ENCODE results near the gene TNRC6A. TPM values are rescaled to one million over a fixed set of nuclear protein-coding genes. Genes with fewer than 3 reads are reported as not detected.

Gene TNRC6A
- total RNA-seq, 1 experiment from 2014 or later = 20.3 TPM

GRCh38 chr16:24769806-24770205 lies 40.4 kb downstream of the TNRC6A start:
- Histone ChIP-seq H3F3A (ENCODE audit: low read length, unreplicated experiment) (no peaks in the 10 kb centered on the region), H3K4me1 (ENCODE audit: insufficient read depth, low read length) (peaks cover 15% of the 10 kb centered on the region), H3K9ac (ENCODE audit: low read length) (no peak overlapping the region), H3K27ac (ENCODE audit: low read length) (no peak overlapping the region), H2AFZ (ENCODE audit: low read length) (no peak overlapping the region), H3K9me3 (ENCODE audit: low read length) (no peaks in the 10 kb centered on the region), H3K27me3 (ENCODE audit: low read length) (no peaks in the 10 kb centered on the region), H3K4me3 (ENCODE audit: low read length) (no peak overlapping the region), H3K4me2 (ENCODE audit: low read length) (no peak overlapping the region), H4K20me1 (ENCODE audit: low read length) (peaks cover 4% of the 10 kb centered on the region; the same call in 1 of the 2 replicates), H3K9me2 (replicated peaks; ENCODE audit: low read length) (no peaks in the 10 kb centered on the region), H3K79me2 (ENCODE audit: low read length) (peaks cover 34% of the 10 kb centered on the region), H3K36me3 (ENCODE audit: low read depth, low read length) (peaks cover 4% of the 10 kb centered on the region; the same call in 1 of the 2 replicates)
- intact Hi-C loops (cut with micrococcal nuclease) = loop anchor here (10.0 kb wide), 1 partner anchor 185 kb away; no protein-coding TSS in a partner anchor
- ATAC-seq (no peak), DNase-seq (no peak)
- ChIA-PET POLR2A (ENCODE audit: unreplicated experiment) (no interaction called here), CTCF (no interaction called here)
- no TSS peak for BruUV-seq (replicated peaks)
- TF ChIP-seq EZH2phosphoT487 (IDR thresholded peaks at IDR 0.05; ENCODE audit: borderline replicate concordance, low read length) (no peak), EZH2 (IDR thresholded peaks at IDR 0.05; ENCODE audit: low read length, unreplicated experiment) (no peak), CTCF (conservative IDR thresholded peaks at IDR 0.05; ENCODE audit: low read depth, low read length) (no peak)

GRCh38 chr16:24771132-24771778 lies 41.8 kb downstream of the TNRC6A start:
- Histone ChIP-seq H3K36me3 (ENCODE audit: low read depth, low read length) (peaks cover 4% of the 10 kb centered on the region; the same call in 1 of the 2 replicates), H3K79me2 (ENCODE audit: low read length) (peaks cover 41% of the 10 kb centered on the region), H3K9me3 (ENCODE audit: low read length) (no peaks in the 10 kb centered on the region), H3K4me2 (ENCODE audit: low read length) (no peak overlapping the region), H2AFZ (ENCODE audit: low read length) (no peak overlapping the region), H3K9me2 (replicated peaks; ENCODE audit: low read length) (no peaks in the 10 kb centered on the region), H3F3A (ENCODE audit: low read length, unreplicated experiment) (no peaks in the 10 kb centered on the region), H3K4me3 (ENCODE audit: low read length) (no peak overlapping the region), H3K4me1 (ENCODE audit: insufficient read depth, low read length) (peaks cover 17% of the 10 kb centered on the region), H4K20me1 (ENCODE audit: low read length) (peaks cover 4% of the 10 kb centered on the region; the same call in 1 of the 2 replicates), H3K27me3 (ENCODE audit: low read length) (no peaks in the 10 kb centered on the region), H3K9ac (ENCODE audit: low read length) (no peak overlapping the region), H3K27ac (ENCODE audit: low read length) (no peak overlapping the region)
- ChIA-PET POLR2A (ENCODE audit: unreplicated experiment) (no interaction called here), CTCF (no interaction called here)
- no TSS peak for BruUV-seq (replicated peaks)
- DNase-seq (peak; percentile 20), ATAC-seq (peak; percentile 53)
- TF ChIP-seq EZH2 (IDR thresholded peaks at IDR 0.05; ENCODE audit: low read length, unreplicated experiment) (no peak), EZH2phosphoT487 (IDR thresholded peaks at IDR 0.05; ENCODE audit: borderline replicate concordance, low read length) (no peak), CTCF (conservative IDR thresholded peaks at IDR 0.05; ENCODE audit: low read depth, low read length) (no peak)
- intact Hi-C loops (cut with micrococcal nuclease) = loop anchor here (10.0 kb wide), 1 partner anchor 186 kb away; no protein-coding TSS in a partner anchor

- Histone ChIP-seq H3K36me3 (ENCODE audit: low read depth, low read length) (peaks cover 4% of the 10 kb centered on the region; the same call in 1 of the 2 replicates), H3K9ac (ENCODE audit: low read length) (no peak overlapping the region), H4K20me1 (ENCODE audit: low read length) (peaks cover 4% of the 10 kb centered on the region; the same call in 1 of the 2 replicates), H3K27ac (ENCODE audit: low read length) (no peak overlapping the region), H3F3A (ENCODE audit: low read length, unreplicated experiment) (no peaks in the 10 kb centered on the region), H3K9me3 (ENCODE audit: low read length) (no peaks in the 10 kb centered on the region), H3K4me1 (ENCODE audit: insufficient read depth, low read length) (peaks cover 17% of the 10 kb centered on the region), H3K4me3 (ENCODE audit: low read length) (no peak overlapping the region), H3K79me2 (ENCODE audit: low read length) (peaks cover 41% of the 10 kb centered on the region), H2AFZ (ENCODE audit: low read length) (no peak overlapping the region), H3K4me2 (ENCODE audit: low read length) (no peak overlapping the region), H3K27me3 (ENCODE audit: low read length) (no peaks in the 10 kb centered on the region), H3K9me2 (replicated peaks; ENCODE audit: low read length) (no peaks in the 10 kb centered on the region)
- intact Hi-C loops (cut with micrococcal nuclease) = loop anchor here (10.0 kb wide), 1 partner anchor 187 kb away; no protein-coding TSS in a partner anchor
- ChIA-PET CTCF (no interaction called here), POLR2A (ENCODE audit: unreplicated experiment) (no interaction called here)
- ATAC-seq = peak; percentile 66
- peak; percentile 51 for DNase-seq
- no TSS peak for BruUV-seq (replicated peaks)
- TF ChIP-seq EZH2phosphoT487 (IDR thresholded peaks at IDR 0.05; ENCODE audit: borderline replicate concordance, low read length) = no peak
- TF ChIP-seq EZH2 (IDR thresholded peaks at IDR 0.05; ENCODE audit: low read length, unreplicated experiment) = no peak
- no peak for TF ChIP-seq CTCF (conservative IDR thresholded peaks at IDR 0.05; ENCODE audit: low read depth, low read length)
These were observed 42.3 kb downstream of the TNRC6A start for GRCh38 chr16:24771779-24772157.

Measured in PC-3 (cell line).